Ramos (cell line): Measurements from ENCODE around the gene GJB5.
"Not testable (repeated sequence)": the region's sequence is repeated elsewhere in the genome, so short reads cannot be mapped to it uniquely, and the experiment has no call there.

Experiments
- in situ Hi-C: fragments of 300-500 bp; cut with MboI; formaldehyde crosslinking; loops from one replicate; pipeline ENCODE4 v1.14.3; 2022; ENCODE audit warnings: low sequenced_read_pairs; ENCODE audit not compliant: unreplicated experiment

The GJB5 gene

DNA sequence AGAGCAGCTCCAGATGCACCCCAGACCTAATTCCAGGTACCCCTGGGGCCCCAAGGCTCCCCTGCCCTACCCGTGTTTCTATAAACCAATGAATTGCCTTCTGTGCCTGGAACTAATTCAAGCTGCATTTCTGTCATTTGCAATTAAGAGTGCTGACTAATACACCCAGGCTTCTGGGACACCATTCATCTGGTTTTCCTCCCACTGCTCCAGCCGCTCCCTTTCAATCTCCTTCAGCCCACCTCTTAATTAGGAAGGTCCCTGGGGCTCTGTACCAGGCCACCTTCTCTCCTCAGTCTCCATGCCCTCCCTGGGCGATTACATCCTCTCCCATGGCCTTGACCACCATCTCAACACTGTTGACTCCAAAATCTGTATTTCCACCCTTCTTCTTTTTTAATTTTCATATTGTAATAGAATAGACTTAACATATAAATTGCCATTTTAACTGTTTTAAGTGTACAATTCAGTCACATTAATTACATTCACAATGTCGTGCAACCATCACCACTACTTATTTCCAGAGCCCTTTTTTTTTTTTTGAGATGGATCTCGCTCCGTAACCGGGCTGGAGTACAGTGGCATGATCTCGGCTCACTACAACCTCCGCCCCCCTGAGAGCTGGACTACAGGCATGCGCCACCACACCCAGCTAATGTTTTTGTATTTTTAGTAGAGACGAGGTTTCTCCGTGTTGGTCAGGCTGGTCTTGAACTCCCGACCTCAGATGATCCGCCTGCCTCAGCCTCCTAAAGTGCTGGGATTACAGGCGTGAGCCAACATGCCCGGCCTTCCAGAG lies 16.9 kb downstream of the GJB5 start:
- in situ Hi-C loops, result no loop called here

GRCh38 chr1:34773114-34773513 lies 18.3 kb downstream of the GJB5 start:
- in situ Hi-C loops, result not testable (repeated sequence)

DNA sequence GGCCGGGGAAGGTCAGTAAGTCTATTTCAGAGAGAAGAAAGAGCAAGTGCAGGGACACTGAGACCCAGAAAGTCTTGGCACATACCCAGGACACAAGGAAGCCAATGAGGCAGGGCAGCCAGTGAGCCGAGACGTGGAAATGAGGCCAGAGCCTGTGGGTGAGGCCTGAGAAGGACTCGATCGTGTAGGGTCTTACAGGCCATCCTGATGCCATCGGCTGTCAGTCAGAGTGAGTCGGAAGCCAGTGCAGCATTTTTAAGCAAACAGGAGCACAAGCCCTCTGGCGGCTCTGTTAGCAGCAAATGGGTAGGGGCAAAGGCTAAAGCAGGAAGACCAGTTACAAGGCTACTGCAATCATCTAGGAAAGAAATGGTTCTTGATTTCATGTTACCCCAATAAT lies 20.1 kb downstream of the GJB5 start:
- in situ Hi-C loops, result no loop called here

GRCh38 chr1:34776911-34777310 lies 22.1 kb downstream of the GJB5 start:
- in situ Hi-C loops, result no loop called here

DNA sequence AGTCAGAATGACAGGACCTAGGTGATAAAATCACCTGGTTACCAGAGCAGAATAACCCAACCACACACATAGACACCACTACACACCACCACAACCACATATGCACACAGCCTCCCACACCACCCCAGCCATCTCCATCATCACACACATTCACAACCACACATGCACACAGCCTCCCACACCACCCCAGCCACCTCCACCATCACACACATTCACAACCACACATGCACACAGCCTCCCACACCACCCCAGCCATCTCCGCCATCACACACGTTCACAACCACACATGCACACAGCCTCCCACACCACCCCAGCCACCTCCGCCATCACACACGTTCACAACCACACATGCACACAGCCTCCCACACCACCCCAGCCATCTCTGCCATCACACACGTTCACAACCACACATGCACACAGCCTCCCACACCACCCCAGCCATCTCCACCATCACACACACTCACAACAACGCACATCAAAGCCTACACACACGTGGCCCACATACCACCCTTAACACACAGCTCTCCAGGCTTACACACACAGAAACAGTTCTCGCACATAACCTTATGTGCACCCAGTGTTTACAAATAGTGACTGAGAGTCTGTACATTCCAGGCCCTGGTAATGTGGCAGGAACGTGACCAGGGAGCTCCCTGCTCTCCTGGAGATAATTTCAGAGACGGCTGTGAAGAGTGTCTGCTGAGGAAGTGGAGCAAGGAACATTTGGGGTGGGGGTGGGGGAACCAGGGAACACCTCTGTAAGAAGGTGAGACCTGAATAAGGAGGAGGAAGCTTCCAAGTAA lies 22.9 kb downstream of the GJB5 start:
- in situ Hi-C loops, result no loop called here

DNA sequence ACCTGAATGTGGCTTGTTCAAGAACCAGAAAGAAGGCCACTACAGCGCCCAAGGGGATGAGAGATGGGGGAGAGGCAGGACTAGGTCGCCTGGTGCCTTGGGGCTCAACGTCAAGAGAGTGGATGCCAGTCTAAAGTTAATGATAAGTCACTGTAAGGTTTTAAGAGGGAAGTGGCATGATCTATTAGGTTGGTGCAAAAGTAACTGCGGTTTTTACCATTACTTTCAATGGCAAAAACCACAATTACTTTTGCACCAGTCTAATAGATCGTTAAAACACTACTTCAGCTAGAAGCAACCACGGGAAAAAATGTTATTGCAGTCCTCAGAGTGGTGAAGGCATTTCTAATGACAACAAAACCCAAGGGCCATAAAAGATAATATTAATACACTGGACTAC lies 23.5 kb downstream of the GJB5 start:
- in situ Hi-C loops, result no loop called here

DNA sequence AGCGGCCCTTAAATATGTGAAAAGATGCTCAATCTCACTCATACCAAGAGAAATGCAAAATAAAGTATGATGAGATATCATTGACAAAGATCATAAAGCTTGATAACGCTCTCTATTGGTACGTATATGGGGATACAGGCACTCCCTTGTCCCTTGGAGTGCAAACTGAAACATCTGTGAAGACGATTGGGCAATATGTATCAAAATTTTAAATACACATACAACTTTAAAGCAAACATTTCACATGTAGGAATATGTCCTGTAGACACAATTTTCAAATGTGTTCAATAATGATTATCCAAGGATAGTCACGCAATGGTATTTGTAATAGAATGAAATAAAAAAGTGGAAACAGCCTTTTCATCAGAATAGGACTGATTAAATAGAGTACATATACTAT lies 24.2 kb downstream of the GJB5 start:
- in situ Hi-C loops, result no loop called here

GRCh38 chr1:34779526-34779925 lies 24.7 kb downstream of the GJB5 start:
- in situ Hi-C loops, result no loop called here

DNA sequence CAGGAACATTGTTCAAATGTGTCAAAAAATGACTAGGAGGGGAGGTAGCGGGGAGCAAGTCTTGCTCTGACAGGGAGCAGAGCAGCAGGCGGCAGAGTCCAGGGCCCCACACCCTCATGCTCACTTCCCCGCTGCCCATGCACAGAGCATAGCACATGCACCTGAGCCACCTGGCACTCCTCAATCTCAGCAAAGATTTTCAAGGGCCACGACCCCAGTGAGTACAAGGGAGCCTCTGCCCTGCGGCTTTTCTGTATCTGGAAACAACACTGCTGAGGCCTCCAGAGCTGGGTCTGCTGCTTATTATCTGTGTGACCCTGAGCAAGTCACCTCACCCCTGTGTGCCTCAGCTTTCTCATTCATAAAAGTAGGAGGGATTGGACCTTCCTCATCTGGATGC lies 25.1 kb downstream of the GJB5 start:
- in situ Hi-C loops, result no loop called here

DNA sequence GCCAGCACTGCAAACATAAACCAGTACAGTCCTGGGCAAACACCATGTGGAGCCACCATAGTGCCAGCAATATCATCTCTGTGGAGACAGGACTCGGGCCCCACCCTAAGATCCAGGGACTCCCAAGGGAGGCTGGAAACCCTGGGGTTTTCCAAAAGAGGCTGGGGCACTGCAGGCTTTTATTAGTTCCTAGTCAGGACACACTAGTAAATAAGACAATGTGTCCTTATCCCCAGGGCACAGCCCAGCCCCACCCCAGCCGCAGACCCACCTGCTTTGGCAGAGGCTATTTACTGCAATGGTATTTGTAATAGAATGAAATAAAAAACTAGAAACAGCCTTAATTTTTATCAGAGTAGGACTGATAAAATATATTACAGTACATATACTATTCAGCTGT lies 25.7 kb downstream of the GJB5 start:
- in situ Hi-C loops, result no loop called here

DNA sequence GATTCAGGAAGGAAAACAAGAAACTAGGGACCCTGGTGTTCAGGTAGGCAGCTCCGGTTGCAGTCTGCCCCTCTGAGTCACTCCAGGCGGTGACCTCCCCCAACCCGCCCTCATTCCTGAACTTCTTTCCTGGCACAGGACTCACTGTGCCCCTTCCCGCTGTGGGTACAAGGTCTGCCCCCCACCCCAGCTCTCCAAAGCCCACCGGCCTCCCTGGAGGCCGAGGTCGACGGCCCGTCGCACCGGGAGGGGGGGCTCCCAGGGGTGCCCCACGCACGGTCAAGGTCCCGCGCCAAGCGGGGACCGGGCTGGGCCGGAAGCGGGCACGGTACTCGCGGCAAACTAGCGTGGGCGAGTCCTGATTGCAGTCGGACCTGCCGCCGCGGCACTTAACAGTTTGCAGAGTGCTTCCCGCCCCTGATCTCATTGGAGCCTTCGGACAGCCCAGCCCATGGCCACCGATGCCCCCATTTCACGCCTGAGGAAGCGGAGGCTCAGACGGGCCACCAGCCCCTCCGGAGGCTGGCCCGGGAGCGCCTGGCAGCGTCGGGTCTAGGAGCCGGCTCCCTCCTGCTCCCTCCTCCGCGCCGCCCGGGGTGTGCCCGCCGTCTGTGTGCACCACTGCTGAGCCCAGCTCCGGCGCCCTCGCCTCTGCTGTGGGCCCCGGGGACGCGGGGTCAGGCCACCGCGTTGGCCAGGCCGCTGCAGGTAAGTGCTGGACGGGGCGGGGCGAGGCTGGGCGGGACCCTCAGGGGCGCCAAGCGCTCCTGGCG lies 26.4 kb downstream of the GJB5 start, which contains the start of gene GJB3:
GJB3 (plus strand) TSS at position 144 of the 773 bp plus-strand sequence. CDS start 3,549 bp downstream, outside the sequence.
- in situ Hi-C loops, result no loop called here

DNA sequence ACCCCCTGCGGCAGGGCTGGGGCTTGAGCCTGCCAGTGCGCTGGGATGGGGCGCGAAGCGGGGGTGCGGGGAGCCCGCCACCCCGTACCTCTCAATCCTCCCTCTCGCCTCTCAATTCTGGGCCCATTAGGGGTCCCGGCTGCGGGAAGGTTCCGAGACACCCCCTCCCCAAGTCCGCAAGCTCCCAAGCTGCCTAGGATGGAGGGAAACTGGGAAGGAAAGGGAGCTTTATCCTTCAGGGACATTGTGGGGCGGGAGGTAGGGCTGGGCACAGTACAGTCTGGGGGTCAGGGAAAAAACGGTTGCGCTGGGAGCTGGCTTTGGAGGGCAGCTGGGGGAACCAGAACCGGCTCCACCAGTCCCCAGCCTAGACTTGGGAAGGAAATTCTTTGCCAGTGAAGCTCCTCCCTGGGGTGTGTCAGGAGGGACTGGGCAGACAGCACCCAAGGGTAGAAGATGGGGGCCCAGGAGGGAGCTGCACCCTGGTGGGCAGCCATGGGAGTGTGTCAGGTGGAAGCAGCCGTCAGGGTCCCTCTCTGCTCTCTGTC lies 27.1 kb downstream of the GJB5 start:
- in situ Hi-C loops, result no loop called here

GRCh38 chr1:34784751-34785221 lies 29.9 kb downstream of the GJB5 start:
- in situ Hi-C loops, result no loop called here

DNA sequence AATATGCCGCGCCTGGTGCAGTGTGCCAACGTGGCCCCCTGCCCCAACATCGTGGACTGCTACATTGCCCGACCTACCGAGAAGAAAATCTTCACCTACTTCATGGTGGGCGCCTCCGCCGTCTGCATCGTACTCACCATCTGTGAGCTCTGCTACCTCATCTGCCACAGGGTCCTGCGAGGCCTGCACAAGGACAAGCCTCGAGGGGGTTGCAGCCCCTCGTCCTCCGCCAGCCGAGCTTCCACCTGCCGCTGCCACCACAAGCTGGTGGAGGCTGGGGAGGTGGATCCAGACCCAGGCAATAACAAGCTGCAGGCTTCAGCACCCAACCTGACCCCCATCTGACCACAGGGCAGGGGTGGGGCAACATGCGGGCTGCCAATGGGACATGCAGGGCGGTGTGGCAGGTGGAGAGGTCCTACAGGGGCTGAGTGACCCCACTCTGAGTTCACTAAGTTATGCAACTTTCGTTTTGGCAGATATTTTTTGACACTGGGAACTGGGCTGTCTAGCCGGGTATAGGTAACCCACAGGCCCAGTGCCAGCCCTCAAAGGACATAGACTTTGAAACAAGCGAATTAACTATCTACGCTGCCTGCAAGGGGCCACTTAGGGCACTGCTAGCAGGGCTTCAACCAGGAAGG lies 30.5 kb downstream of the GJB5 start:
- in situ Hi-C loops, result no loop called here

- in situ Hi-C loops, result no loop called here
Observed at GRCh38 chr1:34785875-34786470, 31.1 kb downstream of the GJB5 start.

GRCh38 chr1:34786521-34787325 lies 31.9 kb downstream of the GJB5 start:
- in situ Hi-C loops, result no loop called here

GRCh38 chr1:34787461-34788420 lies 32.9 kb downstream of the GJB5 start:
- in situ Hi-C loops, result no loop called here

GRCh38 chr1:34790985-34791384 lies 36.1 kb downstream of the GJB5 start:
- in situ Hi-C loops, result no loop called here
